ENCODE measurements around the gene C3orf22. TPM values are rescaled to one million over a fixed set of nuclear protein-coding genes. Genes with fewer than 3 reads are reported as not detected.

Gene C3orf22
- polyA plus RNA-seq, 1 donor (not counting 4 experiments of a cell fraction or from before 2014, with no cell fraction given), result not detected

GRCh38 chr3:126516152-126516935, 42.4 kb downstream of the C3orf22 start:
- H2AFZ ChIP-seq (ENCODE audit: control insufficient read depth, low read length), result no peak overlapping the region
- H3K36me3 ChIP-seq (ENCODE audit: control insufficient read depth in 2 of 2, extremely low read depth in 1 of 2, insufficient read depth in 2 of 2, low read length in 2 of 2), result no peaks in the 10 kb centered on the region
- H4K20me1 ChIP-seq (ENCODE audit: control insufficient read depth, extremely low read depth, insufficient read depth, low read length), result no peaks in the 10 kb centered on the region
- FAIRE-seq (no peak), DNase-seq (ENCODE audit: low read depth, low spot score) (no peak)
- peaks cover 6% of the 10 kb centered on the region for H3K27me3 ChIP-seq (ENCODE audit: control insufficient read depth, extremely low read depth, insufficient read depth, low read length)
- H3K4me2 ChIP-seq (ENCODE audit: control insufficient read depth, extremely low read depth, insufficient read depth, low read depth, low read length), result no peak overlapping the region
- no peaks in the 10 kb centered on the region for H3K9me3 ChIP-seq (ENCODE audit: control insufficient read depth, low read depth, low read length)
- no peaks in the 10 kb centered on the region for H3K4me1 ChIP-seq (ENCODE audit: control insufficient read depth, extremely low read depth, insufficient read depth, low read length)
- H3K4me3 ChIP-seq (ENCODE audit: control insufficient read depth in 2 of 3, extremely low read depth in 1 of 3, insufficient read depth in 2 of 3, low read depth in 1 of 3, low read length in 3 of 3), result no peak overlapping the region
- H3K9ac ChIP-seq (ENCODE audit: control insufficient read depth, extremely low read depth, insufficient read depth, low read length), result no peak overlapping the region
- TF ChIP-seq CTCF (optimal IDR thresholded peaks at IDR 0.05 in 1 of 3, IDR thresholded peaks at IDR 0.05 in 1 of 3, conservative IDR thresholded peaks at IDR 0.05 in 1 of 3; ENCODE audit: extremely low read depth in 1 of 3, insufficient read depth in 2 of 3, low read length in 3 of 3), result no peak
- TF ChIP-seq EZH2 (IDR thresholded peaks at IDR 0.05; ENCODE audit: low read length), result no peak
- no peak overlapping the region for H3K27ac ChIP-seq (ENCODE audit: control insufficient read depth, insufficient read depth, low read length)
- dilution Hi-C loops (cut with MboI; ENCODE audit: extremely low pct_ligation_motif_present, low sequenced_read_pairs), result no loop called here
- H3K9me1 ChIP-seq (ENCODE audit: control insufficient read depth, extremely low read depth, insufficient read depth, low read length), result no peaks in the 10 kb centered on the region
- no peaks in the 10 kb centered on the region for H3K79me2 ChIP-seq (ENCODE audit: control insufficient read depth, insufficient read depth, low read length)

- H3K4me1 ChIP-seq (ENCODE audit: control insufficient read depth, extremely low read depth, insufficient read depth, low read length), result peaks cover under 1% of the 10 kb centered on the region
- no peak overlapping the region for H3K4me3 ChIP-seq (ENCODE audit: control insufficient read depth in 2 of 3, extremely low read depth in 1 of 3, insufficient read depth in 2 of 3, low read depth in 1 of 3, low read length in 3 of 3)
- no peaks in the 10 kb centered on the region for H4K20me1 ChIP-seq (ENCODE audit: control insufficient read depth, extremely low read depth, insufficient read depth, low read length)
- H3K9me3 ChIP-seq (ENCODE audit: control insufficient read depth, low read depth, low read length), result no peaks in the 10 kb centered on the region
- no peaks in the 10 kb centered on the region for H3K79me2 ChIP-seq (ENCODE audit: control insufficient read depth, insufficient read depth, low read length)
- FAIRE-seq (no peak), DNase-seq (ENCODE audit: low read depth, low spot score) (no peak)
- no peaks in the 10 kb centered on the region for H3K36me3 ChIP-seq (ENCODE audit: control insufficient read depth in 2 of 2, extremely low read depth in 1 of 2, insufficient read depth in 2 of 2, low read length in 2 of 2)
- dilution Hi-C loops (cut with MboI; ENCODE audit: extremely low pct_ligation_motif_present, low sequenced_read_pairs), result no loop called here
- H3K27me3 ChIP-seq (ENCODE audit: control insufficient read depth, extremely low read depth, insufficient read depth, low read length), result peaks cover 6% of the 10 kb centered on the region
- H3K9me1 ChIP-seq (ENCODE audit: control insufficient read depth, extremely low read depth, insufficient read depth, low read length), result no peaks in the 10 kb centered on the region
- no peak overlapping the region for H3K4me2 ChIP-seq (ENCODE audit: control insufficient read depth, extremely low read depth, insufficient read depth, low read depth, low read length)
- no peak overlapping the region for H3K9ac ChIP-seq (ENCODE audit: control insufficient read depth, extremely low read depth, insufficient read depth, low read length)
- H2AFZ ChIP-seq (ENCODE audit: control insufficient read depth, low read length), result no peak overlapping the region
- no peak overlapping the region for H3K27ac ChIP-seq (ENCODE audit: control insufficient read depth, insufficient read depth, low read length)
- no peak for TF ChIP-seq CTCF (optimal IDR thresholded peaks at IDR 0.05 in 1 of 3, IDR thresholded peaks at IDR 0.05 in 1 of 3, conservative IDR thresholded peaks at IDR 0.05 in 1 of 3; ENCODE audit: extremely low read depth in 1 of 3, insufficient read depth in 2 of 3, low read length in 3 of 3)
- TF ChIP-seq EZH2 (IDR thresholded peaks at IDR 0.05; ENCODE audit: low read length), result no peak
Measured at GRCh38 chr3:126515066-126515706, 43.5 kb downstream of the C3orf22 start.
